Panc1 (cell line): ENCODE data around the gene PLXND1. TPM values are rescaled to one million over a fixed set of nuclear protein-coding genes. Genes with fewer than 3 reads are reported as not detected.

Experiments
- ATAC-seq: fragments of 200-7000 bp; cut with Tn5 transposase; 2 replicates; pipeline ENCODE4 v1.9.1; 2020; ENCODE audit warnings: mild to moderate bottlenecking, moderate library complexity
- BruUV-seq: library from RNA; stranded (reverse); fragments of 400-500 nt; replicated peaks from 2 replicates; lab custom pipeline; 2021; lab: Mats Ljungman, UMichigan
- CTCF ChIA-PET: fragments of 300-600 bp; sonication (Branson Sonifier 250); formaldehyde crosslinking; loops from one replicate; lab custom pipeline; 2022; ENCODE audit warnings: antibody characterized with exemption; lab: Charles Lee
- POLR2A ChIA-PET: fragments of 300-600 bp; sonication (Branson Sonifier 250); formaldehyde crosslinking; loops from one replicate; lab custom pipeline; 2022; ENCODE audit warnings: antibody characterized with exemption; lab: Charles Lee
- DNase-seq: peaks from one replicate; pipeline ENCODE4 v3.0.0-alpha.2; 2010; ENCODE audit warnings: low read depth, low spot score
- H3K27ac ChIP-seq: 2 replicates; pipeline ENCODE4 v1.5.1; 2011; ENCODE audit warnings: mild to moderate bottlenecking, low read length, inconsistent platforms
- H3K27me3 ChIP-seq: fragments of 200-500 bp; sonication (Bioruptor generic); 2 replicates; pipeline ENCODE4 v1.6.0; 2014; ENCODE audit warnings: low read length, inconsistent platforms; ENCODE audit not compliant: control insufficient read depth, insufficient read depth
- H3K36me3 ChIP-seq: fragments of 200-500 bp; sonication (Bioruptor generic); 2 replicates; pipeline ENCODE4 v1.5.1; 2014; ENCODE audit warnings: inconsistent platforms, mild to moderate bottlenecking, low read length, moderate library complexity; ENCODE audit not compliant: control insufficient read depth, insufficient read depth
- H3K4me1 ChIP-seq: 2 replicates; pipeline ENCODE4 v1.5.1; 2011; ENCODE audit warnings: inconsistent platforms, mild to moderate bottlenecking, low read length, moderate library complexity; ENCODE audit not compliant: control insufficient read depth, insufficient read depth
- H3K4me3 ChIP-seq, 2 experiments: 2 replicates each; pipeline ENCODE4 v1.5.1; 2011 to 2012; ENCODE audit warnings: low read depth in 2 of 2, low read length in 2 of 2, mild to moderate bottlenecking in 2 of 2, inconsistent platforms in 1 of 2, moderate library complexity in 1 of 2
- H3K9me3 ChIP-seq: fragments of 200-500 bp; sonication (Bioruptor generic); 2 replicates; pipeline ENCODE4 v1.5.1; 2014; ENCODE audit warnings: low read depth, mild to moderate bottlenecking, inconsistent platforms, low read length, moderate library complexity; ENCODE audit not compliant: control insufficient read depth, insufficient read depth
- POLR2AphosphoS5 ChIP-seq: IDR thresholded peaks from 2 replicates; pipeline ENCODE4 v1.6.1; 2012; ENCODE audit warnings: mild to moderate bottlenecking, low read depth, low read length, moderate library complexity
- SIN3A ChIP-seq: IDR thresholded peaks from 2 replicates; pipeline ENCODE4 v1.6.1; 2012; ENCODE audit warnings: low read depth, mild to moderate bottlenecking, low read length, moderate library complexity, borderline replicate concordance; ENCODE audit not compliant: insufficient read depth
- TCF7L2 ChIP-seq: IDR thresholded peaks from 2 replicates; pipeline ENCODE4 v1.6.1; 2011; ENCODE audit warnings: mild to moderate bottlenecking, low read depth, low read length, inconsistent platforms
- in situ Hi-C: cut with HindIII; loops from 2 replicates; pipeline ENCODE4 v1.10.0; 2016; ENCODE audit warnings: low sequenced_read_pairs, low pct_unique_long_range_greater_than_20kb
- intact Hi-C: fragments of 100-400 bp; cut with micrococcal nuclease; formaldehyde crosslinking; loops from one replicate; pipeline ENCODE4 v1.10.0; 2022; ENCODE audit not compliant: unreplicated experiment
- total RNA-seq: library from RNA; stranded (reverse); gene quantifications from one replicate; pipeline ENCODE4 v1.2.1, GENCODE V29; 2021; ENCODE audit not compliant: unreplicated experiment
- TF ChIP-seq, protein P1 (sequence below), 2 experiments: IDR thresholded peaks; 2 replicates each; pipeline ENCODE4 v1.6.1; 2011 to 2012; ENCODE audit warnings: low read depth in 2 of 2, control low read depth in 1 of 2, low read length in 1 of 2, mild to moderate bottlenecking in 1 of 2, moderate library complexity in 1 of 2; ENCODE audit not compliant: insufficient read depth in 1 of 2
- TF ChIP-seq, protein P2 (sequence below): fragments of 450-650 bp; IDR thresholded peaks from 2 replicates; pipeline ENCODE4 v1.5.1; 2017; ENCODE audit warnings: mild to moderate bottlenecking

PLXND1 gene
- total RNA-seq, 1 experiment from 2014 or later = 248 TPM

DNA sequence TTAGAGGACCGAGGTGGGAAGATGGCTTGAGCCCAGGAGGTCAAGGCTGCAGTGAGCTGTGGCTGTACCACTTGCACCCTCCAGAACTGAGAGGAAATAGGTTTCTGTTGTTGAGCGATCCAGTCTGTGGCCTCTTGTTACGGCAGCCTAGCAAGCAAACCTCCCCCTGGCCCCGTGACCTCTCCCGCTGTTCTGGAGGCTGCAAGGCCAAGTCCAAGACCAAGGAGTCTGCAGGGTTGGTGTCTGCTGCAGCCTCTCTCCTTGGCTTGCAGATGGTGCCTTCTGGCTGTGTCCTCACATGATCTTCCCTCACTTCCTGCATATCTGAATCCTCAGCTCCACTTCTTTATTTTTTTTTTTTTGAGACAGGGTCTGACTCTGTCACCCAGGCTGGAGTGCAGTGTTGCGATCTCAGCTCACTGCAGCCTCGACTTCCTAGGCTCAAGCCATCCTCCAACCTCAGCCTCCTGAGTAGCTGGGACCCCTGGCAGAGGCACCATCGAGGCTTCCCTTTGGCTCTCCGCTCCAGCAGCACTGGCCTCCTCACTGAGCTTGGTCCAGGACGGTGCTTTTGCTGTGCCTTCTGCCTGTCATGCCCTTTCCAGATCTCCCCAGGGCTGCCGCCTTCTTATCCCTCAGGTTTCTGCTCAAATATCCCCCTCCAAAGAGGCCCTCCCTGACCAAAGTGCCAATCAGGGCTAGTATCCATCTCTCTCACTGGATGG, 18.0 kb upstream of the PLXND1 start:
- intact Hi-C loops = loop anchor here (5.0 to 10.0 kb wide), 2 partner anchors 203 to 470 kb away; no protein-coding TSS in a partner anchor
- no peaks in the 10 kb centered on the region for H3K27me3 ChIP-seq
- CTCF ChIA-PET = no interaction called here
- DNase-seq (no peak), ATAC-seq (no peak)
- H3K27ac ChIP-seq = peak overlapping the region; percentile 86
- TF ChIP-seq TCF7L2 (no peak), POLR2AphosphoS5 (no peak), SIN3A (no peak)
- TF ChIP-seq, protein P1, sequence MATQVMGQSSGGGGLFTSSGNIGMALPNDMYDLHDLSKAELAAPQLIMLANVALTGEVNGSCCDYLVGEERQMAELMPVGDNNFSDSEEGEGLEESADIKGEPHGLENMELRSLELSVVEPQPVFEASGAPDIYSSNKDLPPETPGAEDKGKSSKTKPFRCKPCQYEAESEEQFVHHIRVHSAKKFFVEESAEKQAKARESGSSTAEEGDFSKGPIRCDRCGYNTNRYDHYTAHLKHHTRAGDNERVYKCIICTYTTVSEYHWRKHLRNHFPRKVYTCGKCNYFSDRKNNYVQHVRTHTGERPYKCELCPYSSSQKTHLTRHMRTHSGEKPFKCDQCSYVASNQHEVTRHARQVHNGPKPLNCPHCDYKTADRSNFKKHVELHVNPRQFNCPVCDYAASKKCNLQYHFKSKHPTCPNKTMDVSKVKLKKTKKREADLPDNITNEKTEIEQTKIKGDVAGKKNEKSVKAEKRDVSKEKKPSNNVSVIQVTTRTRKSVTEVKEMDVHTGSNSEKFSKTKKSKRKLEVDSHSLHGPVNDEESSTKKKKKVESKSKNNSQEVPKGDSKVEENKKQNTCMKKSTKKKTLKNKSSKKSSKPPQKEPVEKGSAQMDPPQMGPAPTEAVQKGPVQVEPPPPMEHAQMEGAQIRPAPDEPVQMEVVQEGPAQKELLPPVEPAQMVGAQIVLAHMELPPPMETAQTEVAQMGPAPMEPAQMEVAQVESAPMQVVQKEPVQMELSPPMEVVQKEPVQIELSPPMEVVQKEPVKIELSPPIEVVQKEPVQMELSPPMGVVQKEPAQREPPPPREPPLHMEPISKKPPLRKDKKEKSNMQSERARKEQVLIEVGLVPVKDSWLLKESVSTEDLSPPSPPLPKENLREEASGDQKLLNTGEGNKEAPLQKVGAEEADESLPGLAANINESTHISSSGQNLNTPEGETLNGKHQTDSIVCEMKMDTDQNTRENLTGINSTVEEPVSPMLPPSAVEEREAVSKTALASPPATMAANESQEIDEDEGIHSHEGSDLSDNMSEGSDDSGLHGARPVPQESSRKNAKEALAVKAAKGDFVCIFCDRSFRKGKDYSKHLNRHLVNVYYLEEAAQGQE (IDR thresholded peaks at IDR 0.05; ENCODE audit: insufficient read depth in 1 of 2, low read depth in 2 of 2, low read length in 1 of 2) = no peak
- TF ChIP-seq, protein P2, sequence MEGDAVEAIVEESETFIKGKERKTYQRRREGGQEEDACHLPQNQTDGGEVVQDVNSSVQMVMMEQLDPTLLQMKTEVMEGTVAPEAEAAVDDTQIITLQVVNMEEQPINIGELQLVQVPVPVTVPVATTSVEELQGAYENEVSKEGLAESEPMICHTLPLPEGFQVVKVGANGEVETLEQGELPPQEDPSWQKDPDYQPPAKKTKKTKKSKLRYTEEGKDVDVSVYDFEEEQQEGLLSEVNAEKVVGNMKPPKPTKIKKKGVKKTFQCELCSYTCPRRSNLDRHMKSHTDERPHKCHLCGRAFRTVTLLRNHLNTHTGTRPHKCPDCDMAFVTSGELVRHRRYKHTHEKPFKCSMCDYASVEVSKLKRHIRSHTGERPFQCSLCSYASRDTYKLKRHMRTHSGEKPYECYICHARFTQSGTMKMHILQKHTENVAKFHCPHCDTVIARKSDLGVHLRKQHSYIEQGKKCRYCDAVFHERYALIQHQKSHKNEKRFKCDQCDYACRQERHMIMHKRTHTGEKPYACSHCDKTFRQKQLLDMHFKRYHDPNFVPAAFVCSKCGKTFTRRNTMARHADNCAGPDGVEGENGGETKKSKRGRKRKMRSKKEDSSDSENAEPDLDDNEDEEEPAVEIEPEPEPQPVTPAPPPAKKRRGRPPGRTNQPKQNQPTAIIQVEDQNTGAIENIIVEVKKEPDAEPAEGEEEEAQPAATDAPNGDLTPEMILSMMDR = no peak
- in situ Hi-C loops = no loop called here
- no peaks in the 10 kb centered on the region for H3K9me3 ChIP-seq
- H3K4me3 ChIP-seq = no peak overlapping the region
- POLR2A ChIA-PET = interaction anchor here (0.7 kb wide), 1 partner anchor 285 kb away, joined by 3 read pairs; no protein-coding TSS in a partner anchor
- no peaks in the 10 kb centered on the region for H3K36me3 ChIP-seq
- no TSS peak for BruUV-seq
- peaks cover 42% of the 10 kb centered on the region for H3K4me1 ChIP-seq

DNA sequence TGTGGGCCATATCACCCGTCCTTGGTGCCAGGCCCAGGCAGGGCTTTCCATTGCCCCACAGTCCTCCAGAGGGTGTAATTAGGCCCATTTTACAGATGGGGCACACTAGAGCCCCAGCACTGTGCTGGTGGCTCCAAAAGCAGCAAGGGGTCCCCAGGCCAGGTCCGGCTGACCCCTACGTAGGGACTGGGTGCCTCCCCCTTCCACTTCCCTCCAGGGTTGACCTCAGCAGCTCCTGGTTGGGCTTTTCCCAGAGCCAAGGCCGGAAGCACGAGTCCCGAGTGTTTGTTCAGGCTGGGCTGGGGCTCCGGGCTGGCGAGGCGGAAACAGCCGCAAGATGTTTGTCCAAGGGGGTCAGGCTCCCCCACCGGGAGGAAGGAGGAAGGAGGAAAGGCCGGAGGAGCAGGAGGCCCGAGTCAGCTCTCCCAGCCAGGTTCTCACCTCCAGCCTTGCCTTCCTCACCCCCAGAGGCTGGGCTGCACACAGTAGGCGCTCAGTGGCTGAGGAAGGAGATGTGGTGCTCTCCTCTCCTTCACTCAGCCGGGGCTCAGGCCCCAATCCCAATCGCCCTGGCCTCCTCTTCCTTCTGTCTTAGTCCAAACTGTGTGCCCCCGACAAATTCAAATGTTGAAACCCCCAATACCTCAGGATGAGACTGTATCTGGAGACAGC, 17.1 kb upstream of the PLXND1 start:
- CTCF ChIA-PET = no interaction called here
- H3K9me3 ChIP-seq = no peaks in the 10 kb centered on the region
- TF ChIP-seq, protein P2 = no peak
- TF ChIP-seq, protein P1 (IDR thresholded peaks at IDR 0.05; ENCODE audit: insufficient read depth in 1 of 2, low read depth in 2 of 2, low read length in 1 of 2) = no peak
- TF ChIP-seq TCF7L2 (no peak), POLR2AphosphoS5 (no peak), SIN3A (no peak)
- no peaks in the 10 kb centered on the region for H3K27me3 ChIP-seq
- peak overlapping the region; percentile 67 for H3K27ac ChIP-seq
- ATAC-seq (no peak), DNase-seq (no peak)
- POLR2A ChIA-PET = interaction anchor here (0.7 kb wide), 1 partner anchor 286 kb away, joined by 3 read pairs; no protein-coding TSS in a partner anchor
- intact Hi-C loops (loop anchor here (10.0 kb wide), 1 partner anchor 471 kb away; no protein-coding TSS in a partner anchor), in situ Hi-C loops (no loop called here)
- no peaks in the 10 kb centered on the region for H3K36me3 ChIP-seq
- peaks cover 42% of the 10 kb centered on the region for H3K4me1 ChIP-seq
- BruUV-seq = no TSS peak
- H3K4me3 ChIP-seq = no peak overlapping the region
